Panc1 (cell line): ENCODE data around the gene GALNT16.

Source experiments
- POLR2AphosphoS5 ChIP-seq: IDR thresholded peaks from 2 replicates; pipeline ENCODE4 v1.6.1; 2012; ENCODE audit warnings: mild to moderate bottlenecking, low read depth, low read length, moderate library complexity
- TF ChIP-seq, protein P1 (sequence below): fragments of 450-650 bp; IDR thresholded peaks from 2 replicates; pipeline ENCODE4 v1.5.1; 2017; ENCODE audit warnings: mild to moderate bottlenecking

DNA sequence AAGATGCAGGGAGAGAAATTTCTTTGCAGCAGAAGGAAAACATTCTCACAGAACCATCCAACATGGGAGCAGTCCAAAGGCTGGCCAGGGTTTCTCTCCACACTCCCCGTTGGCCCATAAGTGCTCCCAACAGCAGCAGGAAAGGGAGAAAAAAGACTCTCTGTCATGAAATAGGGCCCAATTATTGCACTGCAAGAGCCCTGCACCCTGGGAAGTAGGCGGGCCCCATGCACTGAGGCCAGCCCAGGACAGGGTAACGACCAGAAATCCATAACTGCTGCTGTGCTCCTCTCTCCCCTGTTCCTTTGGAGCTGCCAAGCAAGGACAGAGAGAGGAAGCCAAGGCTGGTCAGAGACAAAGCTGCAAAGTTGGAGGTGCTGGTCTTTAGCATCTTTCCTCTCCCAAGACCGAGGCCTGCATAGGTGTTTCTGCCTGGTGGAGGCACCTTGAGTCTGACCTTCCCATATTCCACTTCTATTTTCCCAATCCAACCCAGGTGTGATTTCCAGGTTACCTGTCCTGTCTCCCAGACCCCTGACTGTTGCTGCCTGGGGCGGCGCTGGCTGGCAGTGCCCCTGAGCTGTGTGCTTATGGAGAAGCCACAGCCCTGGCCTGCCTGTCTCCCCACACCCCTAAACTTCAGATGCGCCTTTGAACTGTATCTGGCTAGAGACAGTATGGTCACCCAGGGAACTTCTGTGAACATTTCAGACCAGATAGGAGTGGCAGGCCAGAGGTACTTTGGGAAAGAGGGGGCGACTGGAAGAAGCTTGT is 6.8 kb downstream of the GALNT16 start:
- TF ChIP-seq, protein P1, sequence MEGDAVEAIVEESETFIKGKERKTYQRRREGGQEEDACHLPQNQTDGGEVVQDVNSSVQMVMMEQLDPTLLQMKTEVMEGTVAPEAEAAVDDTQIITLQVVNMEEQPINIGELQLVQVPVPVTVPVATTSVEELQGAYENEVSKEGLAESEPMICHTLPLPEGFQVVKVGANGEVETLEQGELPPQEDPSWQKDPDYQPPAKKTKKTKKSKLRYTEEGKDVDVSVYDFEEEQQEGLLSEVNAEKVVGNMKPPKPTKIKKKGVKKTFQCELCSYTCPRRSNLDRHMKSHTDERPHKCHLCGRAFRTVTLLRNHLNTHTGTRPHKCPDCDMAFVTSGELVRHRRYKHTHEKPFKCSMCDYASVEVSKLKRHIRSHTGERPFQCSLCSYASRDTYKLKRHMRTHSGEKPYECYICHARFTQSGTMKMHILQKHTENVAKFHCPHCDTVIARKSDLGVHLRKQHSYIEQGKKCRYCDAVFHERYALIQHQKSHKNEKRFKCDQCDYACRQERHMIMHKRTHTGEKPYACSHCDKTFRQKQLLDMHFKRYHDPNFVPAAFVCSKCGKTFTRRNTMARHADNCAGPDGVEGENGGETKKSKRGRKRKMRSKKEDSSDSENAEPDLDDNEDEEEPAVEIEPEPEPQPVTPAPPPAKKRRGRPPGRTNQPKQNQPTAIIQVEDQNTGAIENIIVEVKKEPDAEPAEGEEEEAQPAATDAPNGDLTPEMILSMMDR: no peak
- no peak for TF ChIP-seq POLR2AphosphoS5
